Natural killer cell (primary cell): ENCODE results near the gene KPTN. TPM values are rescaled to one million over a fixed set of nuclear protein-coding genes. Genes with fewer than 3 reads are reported as not detected.

Experiments
- ATAC-seq, 3 donors: fragments of 150-1000 bp in 2 of 3; fragments of 200-7000 bp in 1 of 3; cut with Tn5 transposase; 1 replicate in 1 of 3; 2 replicates in 2 of 3; pipeline ENCODE4 v1.10.0; 2021; ENCODE audit warnings: mild to moderate bottlenecking in 2 of 3, moderate library complexity in 2 of 3
- DNase-seq, 2 donors: peaks; one replicate each; pipeline versions ENCODE4 v3.0.0 to v3.0.0-alpha.2; 2013 to 2021; ENCODE audit warnings: mixed read lengths in 1 of 2
- H3K27ac ChIP-seq: one replicate; pipeline ENCODE4 v1.5.1; 2013; ENCODE audit warnings: mild to moderate bottlenecking, low read length
- H3K27me3 ChIP-seq: one replicate; pipeline ENCODE4 v1.6.1; 2013; ENCODE audit warnings: low read length; ENCODE audit not compliant: control insufficient read depth, insufficient read depth
- H3K36me3 ChIP-seq: one replicate; pipeline ENCODE4 v1.6.1; 2013; ENCODE audit warnings: low read length; ENCODE audit not compliant: control insufficient read depth, insufficient read depth
- H3K4me1 ChIP-seq: one replicate; pipeline ENCODE4 v1.6.1; 2013; ENCODE audit warnings: low read length; ENCODE audit not compliant: control insufficient read depth, insufficient read depth
- H3K4me3 ChIP-seq: one replicate; pipeline ENCODE4 v1.5.1; 2013; ENCODE audit warnings: low read length
- H3K9me3 ChIP-seq: one replicate; pipeline ENCODE4 v1.6.1; 2013; ENCODE audit warnings: low read length; ENCODE audit not compliant: control insufficient read depth, insufficient read depth
- H3K27ac Mint-ChIP-seq, 2 donors: one replicate each; pipeline ENCODE4 v1.8.0; 2022; ENCODE audit warnings: mild to moderate bottlenecking in 2 of 2, mixed read lengths in 2 of 2, moderate library complexity in 1 of 2
- H3K27me3 Mint-ChIP-seq, 2 donors: one replicate each; pipeline ENCODE4 v1.8.0; 2022; ENCODE audit warnings: low read depth in 2 of 2, mixed read lengths in 2 of 2
- H3K36me3 Mint-ChIP-seq: one replicate; pipeline ENCODE4 v1.8.0; 2022; ENCODE audit warnings: mixed read lengths
- H3K4me1 Mint-ChIP-seq, 2 donors: one replicate each; pipeline ENCODE4 v1.8.0; 2022; ENCODE audit warnings: mixed read lengths in 2 of 2
- H3K4me3 Mint-ChIP-seq: one replicate; pipeline ENCODE4 v1.8.0; 2022; ENCODE audit warnings: mild to moderate bottlenecking, moderate library complexity, mixed read lengths
- H3K9me3 Mint-ChIP-seq, 2 donors: one replicate each; pipeline ENCODE4 v1.8.0; 2022; ENCODE audit warnings: mixed read lengths in 2 of 2
- CTCF ChIP-seq: fragments of 200-600 bp; IDR thresholded peaks from one replicate; pipeline ENCODE4 v1.8.0; 2022; ENCODE audit warnings: antibody characterized with exemption
- WGBS: methylation state at CpG from one replicate; pipeline ENCODE4 v1.1.7; 2013; ENCODE audit warnings: missing lambda C conversion rate; ENCODE audit not compliant: insufficient coverage; 5-methylcytosine and 5-hydroxymethylcytosine counted together
- intact Hi-C: fragments of 100-400 bp; cut with micrococcal nuclease; formaldehyde crosslinking; loops from one replicate; pipeline ENCODE4 v1.14.2; 2022
- total RNA-seq, 4 donors: library from RNA; stranded (reverse); fragments of 120-200 nt in 1 of 4; gene quantifications; one replicate each; pipeline versions ENCODE4 v1.2.3 to v1.2.4, GENCODE V29; 2013 to 2022

The KPTN gene
- total RNA-seq, 3 donors from 2014 or later (not counting 1 experiment from before 2014, with no cell fraction given): 3.0 to 4.2 (median 3.6) TPM

GRCh38 chr19:47492571-47493377, 8.8 kb upstream of the KPTN start:
- no peaks in the 10 kb centered on the region for H3K27me3 Mint-ChIP-seq
- peak overlapping the region; percentile 49 to 64 for H3K27ac Mint-ChIP-seq
- H3K27ac ChIP-seq: no peak overlapping the region
- peaks cover 37% of the 10 kb centered on the region for H3K36me3 ChIP-seq
- peak overlapping the region; percentile 2 for H3K4me3 Mint-ChIP-seq
- H3K4me1 ChIP-seq: peaks cover 36% of the 10 kb centered on the region
- H3K9me3 ChIP-seq: no peaks in the 10 kb centered on the region
- intact Hi-C loops: no loop called here
- no peaks in the 10 kb centered on the region for H3K27me3 ChIP-seq
- no peaks in the 10 kb centered on the region for H3K9me3 Mint-ChIP-seq
- peaks cover 7 to 31% of the 10 kb centered on the region in 2 donors for H3K4me1 Mint-ChIP-seq
- H3K36me3 Mint-ChIP-seq: no peaks in the 10 kb centered on the region
- TF ChIP-seq CTCF: no peak
- DNase-seq (no peak), ATAC-seq (no peak)
- WGBS: 55% methylated on average over 23 of the region's 23 CpGs
- H3K4me3 ChIP-seq: no peak overlapping the region

GRCh38 chr19:47492137-47492533, 8.1 kb upstream of the KPTN start:
- Histone ChIP-seq H3K27ac (no peak overlapping the region), H3K9me3 (no peaks in the 10 kb centered on the region), H3K27me3 (no peaks in the 10 kb centered on the region), H3K36me3 (peaks cover 33% of the 10 kb centered on the region), H3K4me1 (peaks cover 39% of the 10 kb centered on the region), H3K4me3 (no peak overlapping the region)
- Mint-ChIP-seq H3K9me3 (no peaks in the 10 kb centered on the region), H3K36me3 (no peaks in the 10 kb centered on the region), H3K27me3 (no peaks in the 10 kb centered on the region), H3K4me1 (peaks cover 7 to 38% of the 10 kb centered on the region in 2 donors), H3K4me3 (peak overlapping the region; percentile 25), H3K27ac (peak overlapping the region; percentile 38 to 45)
- 90% methylated on average over 14 of the region's 14 CpGs for WGBS
- intact Hi-C loops: no loop called here
- peak in 2 of 3 donors; percentile 3 to 4 for ATAC-seq
- no peak for TF ChIP-seq CTCF
- no peak for DNase-seq

- Mint-ChIP-seq H3K27me3 (no peaks in the 10 kb centered on the region), H3K9me3 (no peaks in the 10 kb centered on the region), H3K4me3 (peak overlapping the region; percentile 25), H3K27ac (peak overlapping the region; percentile 38 to 45), H3K36me3 (no peaks in the 10 kb centered on the region), H3K4me1 (peaks cover 7 to 40% of the 10 kb centered on the region in 2 donors)
- peaks cover 44% of the 10 kb centered on the region for H3K4me1 ChIP-seq
- H3K36me3 ChIP-seq: peaks cover 31% of the 10 kb centered on the region
- DNase-seq (no peak), ATAC-seq (no peak)
- intact Hi-C loops: no loop called here
- H3K27me3 ChIP-seq: no peaks in the 10 kb centered on the region
- no peak overlapping the region for H3K4me3 ChIP-seq
- H3K9me3 ChIP-seq: no peaks in the 10 kb centered on the region
- H3K27ac ChIP-seq: no peak overlapping the region
- TF ChIP-seq CTCF: no peak
- WGBS: 88% methylated on average over 19 of the region's 22 CpGs
These were observed 7.5 kb upstream of the KPTN start for GRCh38 chr19:47491358-47492136.
